Measurements from ENCODE around the gene FEN1.

Gene FEN1

DNA sequence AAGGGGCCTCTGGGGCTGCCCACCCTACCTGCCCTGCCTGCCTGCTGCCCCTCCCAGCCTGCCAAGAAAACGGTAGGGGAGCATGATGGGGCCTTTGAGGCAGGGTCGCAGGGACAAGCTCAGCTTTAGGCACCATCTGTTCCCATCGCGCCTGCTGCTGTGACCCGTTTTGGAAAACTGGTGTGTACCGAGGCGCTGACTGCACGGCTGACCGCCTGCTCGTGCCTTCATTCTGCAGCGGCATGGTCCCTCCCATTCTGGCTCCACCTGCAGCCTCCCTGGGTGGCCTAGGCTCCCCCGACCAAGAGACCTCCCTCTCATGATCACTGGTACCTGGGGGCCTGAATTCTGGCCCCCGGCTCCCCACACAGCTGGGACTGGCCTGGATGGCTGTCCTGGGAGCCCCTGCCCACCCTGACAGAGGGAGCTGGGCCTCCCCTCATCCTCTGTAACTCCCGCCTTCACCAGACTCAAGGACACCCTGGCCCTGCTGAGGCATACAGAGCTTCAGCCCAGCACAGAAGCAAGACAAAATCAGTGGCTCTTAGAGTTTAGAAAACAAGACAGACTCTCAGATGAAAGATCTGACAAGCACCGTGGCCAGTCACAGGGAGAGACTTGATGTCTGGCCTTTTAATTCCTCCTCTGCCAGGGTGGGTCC, 46.8 kb upstream of the FEN1 start:
- Histone ChIP-seq H4K91ac (ENCODE audit: low read depth, low read length) (no peak overlapping the region), H3K23ac (ENCODE audit: low read length) (no peak overlapping the region), H3K14ac (ENCODE audit: low read length) (no peak overlapping the region), H3K27me3 (ENCODE audit: insufficient read depth, low read length) (no peaks in the 10 kb centered on the region), H3K9ac (ENCODE audit: low read length) (no peak overlapping the region), H2AK5ac (ENCODE audit: low read length) (no peak overlapping the region), H3K4me2 (ENCODE audit: low read length) (no peak overlapping the region), H2BK5ac (ENCODE audit: low read depth, low read length, poor library complexity) (no peak overlapping the region), H3K9me3 (ENCODE audit: insufficient read depth, low read depth, low read length) (no peaks in the 10 kb centered on the region), H3K18ac (ENCODE audit: low read length) (no peak overlapping the region), H3K4me3 (ENCODE audit: low read depth, low read length) (no peak overlapping the region), H3K4me1 (ENCODE audit: control insufficient read depth in 1 of 2, insufficient read depth in 2 of 2, low read length in 2 of 2) (peaks cover 4 to 5% of the 10 kb centered on the region in 2 experiments), H2AFZ (ENCODE audit: insufficient read depth, low read length, poor library complexity) (no peak overlapping the region), H3K79me2 (ENCODE audit: control insufficient read depth, insufficient read depth, low read length, poor library complexity) (no peaks in the 10 kb centered on the region), H3K36me3 (ENCODE audit: control insufficient read depth in 1 of 2, insufficient read depth in 2 of 2, low read length in 2 of 2) (peaks cover 0 to 3% of the 10 kb centered on the region in 2 experiments), H4K8ac (ENCODE audit: low read depth, low read length) (no peak overlapping the region), H2BK12ac (ENCODE audit: low read length) (no peak overlapping the region), H4K12ac (ENCODE audit: low read depth, low read length) (no peak overlapping the region), H2BK120ac (ENCODE audit: insufficient read depth, low read length, poor library complexity) (no peak overlapping the region), H3K4ac (ENCODE audit: low read depth, low read length) (no peak overlapping the region), H3K27ac (ENCODE audit: low read depth, low read length) (no peak overlapping the region), H3K79me1 (ENCODE audit: low read length) (peaks cover 2% of the 10 kb centered on the region)
- no CpG with 5 or more reads among the region's 15 CpGs for WGBS (ENCODE audit: extremely low coverage, insufficient coverage, insufficient read length)
- DNase-seq, result no peak

- no peak overlapping the region for H4K8ac ChIP-seq (ENCODE audit: low read depth, low read length)
- no peak overlapping the region for H3K14ac ChIP-seq (ENCODE audit: low read length)
- no peak overlapping the region for H3K18ac ChIP-seq (ENCODE audit: low read length)
- no peak overlapping the region for H4K91ac ChIP-seq (ENCODE audit: low read depth, low read length)
- no peak overlapping the region for H2BK120ac ChIP-seq (ENCODE audit: insufficient read depth, low read length, poor library complexity)
- no peaks in the 10 kb centered on the region for H3K79me2 ChIP-seq (ENCODE audit: control insufficient read depth, insufficient read depth, low read length, poor library complexity)
- no peak overlapping the region for H2AK5ac ChIP-seq (ENCODE audit: low read length)
- peaks cover 4 to 5% of the 10 kb centered on the region in 2 experiments for H3K4me1 ChIP-seq (ENCODE audit: control insufficient read depth in 1 of 2, insufficient read depth in 2 of 2, low read length in 2 of 2)
- no peak overlapping the region for H3K9ac ChIP-seq (ENCODE audit: low read length)
- no peak for DNase-seq
- H3K23ac ChIP-seq (ENCODE audit: low read length), result no peak overlapping the region
- no peak overlapping the region for H3K27ac ChIP-seq (ENCODE audit: low read depth, low read length)
- H3K4ac ChIP-seq (ENCODE audit: low read depth, low read length), result no peak overlapping the region
- H3K4me3 ChIP-seq (ENCODE audit: low read depth, low read length), result no peak overlapping the region
- peaks cover 2% of the 10 kb centered on the region for H3K79me1 ChIP-seq (ENCODE audit: low read length)
- H2BK12ac ChIP-seq (ENCODE audit: low read length), result no peak overlapping the region
- no CpG with 5 or more reads among the region's 19 CpGs for WGBS (ENCODE audit: extremely low coverage, insufficient coverage, insufficient read length)
- H3K27me3 ChIP-seq (ENCODE audit: insufficient read depth, low read length), result no peaks in the 10 kb centered on the region
- H4K12ac ChIP-seq (ENCODE audit: low read depth, low read length), result no peak overlapping the region
- H2AFZ ChIP-seq (ENCODE audit: insufficient read depth, low read length, poor library complexity), result no peak overlapping the region
- no peak overlapping the region for H3K4me2 ChIP-seq (ENCODE audit: low read length)
- no peak overlapping the region for H2BK5ac ChIP-seq (ENCODE audit: low read depth, low read length, poor library complexity)
- no peaks in the 10 kb centered on the region for H3K9me3 ChIP-seq (ENCODE audit: insufficient read depth, low read depth, low read length)
- H3K36me3 ChIP-seq (ENCODE audit: control insufficient read depth in 1 of 2, insufficient read depth in 2 of 2, low read length in 2 of 2), result no peaks in the 10 kb centered on the region
Measured at GRCh38 chr11:61746442-61747191, 46.1 kb upstream of the FEN1 start.

DNA sequence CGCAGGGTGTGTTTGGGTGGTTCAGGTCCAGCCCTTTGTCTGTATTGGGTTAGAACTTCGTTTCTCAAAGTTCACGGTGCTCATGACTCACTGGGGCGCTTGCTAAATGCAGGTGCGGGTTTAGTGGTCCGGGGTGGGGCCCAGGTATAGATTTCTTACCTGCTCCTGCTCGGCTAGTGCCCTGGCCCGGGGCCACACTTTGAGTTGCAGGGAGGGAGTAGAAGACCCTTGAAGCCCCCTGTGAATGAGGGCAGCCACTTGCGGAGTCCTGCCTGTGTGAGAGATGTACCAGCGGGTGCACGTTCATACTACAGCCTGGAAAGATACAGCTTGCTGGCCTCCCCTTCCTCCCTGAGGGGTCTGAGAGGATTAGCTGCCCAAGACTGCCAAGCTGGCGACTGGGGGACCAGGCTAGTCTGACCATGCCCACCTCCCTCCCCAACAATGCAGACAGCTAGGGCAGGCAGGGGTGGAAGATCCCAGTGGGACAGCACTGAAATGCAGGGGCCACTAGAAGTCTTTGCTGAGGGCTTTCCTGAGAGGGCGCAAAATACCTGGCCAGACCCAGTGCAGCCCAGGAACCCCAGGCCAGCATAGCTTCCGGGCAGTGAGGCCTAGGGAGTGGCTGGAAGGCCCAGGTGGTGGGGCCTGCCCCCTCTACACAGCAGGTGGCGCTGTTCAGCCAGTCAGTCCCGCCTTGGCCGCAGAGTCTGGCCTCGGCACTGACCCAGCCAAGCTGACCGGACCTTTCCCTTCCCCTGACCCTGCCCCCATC, 45.3 kb upstream of the FEN1 start:
- no peaks in the 10 kb centered on the region for H3K27me3 ChIP-seq (ENCODE audit: insufficient read depth, low read length)
- no peaks in the 10 kb centered on the region for H3K9me3 ChIP-seq (ENCODE audit: insufficient read depth, low read depth, low read length)
- no peak overlapping the region for H2AFZ ChIP-seq (ENCODE audit: insufficient read depth, low read length, poor library complexity)
- no peak overlapping the region for H3K4me3 ChIP-seq (ENCODE audit: low read depth, low read length)
- peaks cover 2% of the 10 kb centered on the region for H3K79me1 ChIP-seq (ENCODE audit: low read length)
- peak overlapping the region; percentile 55 for H4K8ac ChIP-seq (ENCODE audit: low read depth, low read length)
- DNase-seq, result peak; percentile 66 to 83
- no peak overlapping the region for H3K4me2 ChIP-seq (ENCODE audit: low read length)
- H2AK5ac ChIP-seq (ENCODE audit: low read length), result peak overlapping the region; percentile 73
- no CpG with 5 or more reads among the region's 19 CpGs for WGBS (ENCODE audit: extremely low coverage, insufficient coverage, insufficient read length)
- no peak overlapping the region for H3K4ac ChIP-seq (ENCODE audit: low read depth, low read length)
- no peak overlapping the region for H2BK120ac ChIP-seq (ENCODE audit: insufficient read depth, low read length, poor library complexity)
- H2BK12ac ChIP-seq (ENCODE audit: low read length), result no peak overlapping the region
- no peak overlapping the region for H3K27ac ChIP-seq (ENCODE audit: low read depth, low read length)
- H3K23ac ChIP-seq (ENCODE audit: low read length), result no peak overlapping the region
- H4K91ac ChIP-seq (ENCODE audit: low read depth, low read length), result peak overlapping the region; percentile 11
- H4K12ac ChIP-seq (ENCODE audit: low read depth, low read length), result no peak overlapping the region
- no peak overlapping the region for H3K18ac ChIP-seq (ENCODE audit: low read length)
- peak overlapping the region; percentile 5 for H3K14ac ChIP-seq (ENCODE audit: low read length)
- H2BK5ac ChIP-seq (ENCODE audit: low read depth, low read length, poor library complexity), result no peak overlapping the region
- H3K36me3 ChIP-seq (ENCODE audit: control insufficient read depth in 1 of 2, insufficient read depth in 2 of 2, low read length in 2 of 2), result no peaks in the 10 kb centered on the region
- H3K9ac ChIP-seq (ENCODE audit: low read length), result no peak overlapping the region
- peaks cover 3 to 4% of the 10 kb centered on the region in 2 experiments for H3K4me1 ChIP-seq (ENCODE audit: control insufficient read depth in 1 of 2, insufficient read depth in 2 of 2, low read length in 2 of 2)
- no peaks in the 10 kb centered on the region for H3K79me2 ChIP-seq (ENCODE audit: control insufficient read depth, insufficient read depth, low read length, poor library complexity)

DNA sequence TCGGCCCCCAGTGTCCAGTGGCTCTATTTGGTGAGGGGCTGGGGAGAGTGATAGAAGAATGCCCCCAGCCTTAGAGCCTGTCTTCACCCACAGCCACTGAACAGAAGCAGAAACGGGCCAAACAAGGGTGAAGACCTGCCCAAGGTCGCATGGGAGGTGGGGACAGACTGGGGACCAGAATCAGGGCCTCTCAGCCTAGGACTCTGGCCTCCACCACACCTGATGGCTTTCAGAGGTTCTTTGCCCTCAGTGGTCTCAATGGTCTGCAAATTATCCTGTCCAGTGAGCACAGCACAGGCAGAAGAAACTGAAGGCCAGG, 44.8 kb upstream of the FEN1 start:
- no peak overlapping the region for H3K4me2 ChIP-seq (ENCODE audit: low read length)
- no peak overlapping the region for H2BK12ac ChIP-seq (ENCODE audit: low read length)
- peaks cover 7% of the 10 kb centered on the region for H3K79me1 ChIP-seq (ENCODE audit: low read length)
- no peak overlapping the region for H2BK5ac ChIP-seq (ENCODE audit: low read depth, low read length, poor library complexity)
- H3K4me1 ChIP-seq (ENCODE audit: control insufficient read depth in 1 of 2, insufficient read depth in 2 of 2, low read length in 2 of 2), result peaks cover 4 to 7% of the 10 kb centered on the region in 2 experiments
- peaks cover 4% of the 10 kb centered on the region for H3K27me3 ChIP-seq (ENCODE audit: insufficient read depth, low read length)
- H3K14ac ChIP-seq (ENCODE audit: low read length), result no peak overlapping the region
- no peaks in the 10 kb centered on the region for H3K9me3 ChIP-seq (ENCODE audit: insufficient read depth, low read depth, low read length)
- H3K9ac ChIP-seq (ENCODE audit: low read length), result no peak overlapping the region
- H2AFZ ChIP-seq (ENCODE audit: insufficient read depth, low read length, poor library complexity), result no peak overlapping the region
- H4K91ac ChIP-seq (ENCODE audit: low read depth, low read length), result no peak overlapping the region
- H2AK5ac ChIP-seq (ENCODE audit: low read length), result no peak overlapping the region
- no CpG with 5 or more reads among the region's 3 CpGs for WGBS (ENCODE audit: extremely low coverage, insufficient coverage, insufficient read length)
- no peak overlapping the region for H4K12ac ChIP-seq (ENCODE audit: low read depth, low read length)
- H4K8ac ChIP-seq (ENCODE audit: low read depth, low read length), result no peak overlapping the region
- no peaks in the 10 kb centered on the region for H3K36me3 ChIP-seq (ENCODE audit: control insufficient read depth in 1 of 2, insufficient read depth in 2 of 2, low read length in 2 of 2)
- H3K4me3 ChIP-seq (ENCODE audit: low read depth, low read length), result no peak overlapping the region
- H3K23ac ChIP-seq (ENCODE audit: low read length), result no peak overlapping the region
- no peak for DNase-seq
- H3K79me2 ChIP-seq (ENCODE audit: control insufficient read depth, insufficient read depth, low read length, poor library complexity), result peaks cover 2% of the 10 kb centered on the region
- no peak overlapping the region for H2BK120ac ChIP-seq (ENCODE audit: insufficient read depth, low read length, poor library complexity)
- no peak overlapping the region for H3K4ac ChIP-seq (ENCODE audit: low read depth, low read length)
- H3K27ac ChIP-seq (ENCODE audit: low read depth, low read length), result no peak overlapping the region
- H3K18ac ChIP-seq (ENCODE audit: low read length), result no peak overlapping the region
